ENCODE measurements around the gene IFT20.

DNA sequence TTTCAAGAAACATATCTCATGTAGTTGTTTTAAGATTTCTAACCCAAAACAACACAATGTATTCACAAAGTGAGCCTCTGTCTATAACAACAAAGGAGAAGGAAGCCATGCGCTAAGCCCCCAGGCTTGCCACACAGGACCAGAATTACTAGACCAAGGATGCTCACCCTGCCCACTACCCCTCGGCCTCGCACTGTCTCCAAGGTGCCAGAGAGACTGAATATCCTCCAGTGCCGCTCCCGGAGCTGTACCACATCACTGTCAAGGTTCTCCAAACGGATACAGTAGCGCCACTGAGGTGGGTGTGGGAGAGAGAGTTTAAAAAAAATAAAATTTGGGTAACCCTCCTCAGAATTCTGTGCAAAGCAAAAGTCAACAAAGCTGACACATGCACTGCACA, 15.0 kb upstream of the IFT20 start:
- no peak for TF ChIP-seq POLR2A (IDR thresholded peaks at IDR 0.05; ENCODE audit: low read length)
- no peak for TF ChIP-seq GATA1 (IDR thresholded peaks at IDR 0.05; ENCODE audit: low read depth, low read length)
